Kidney capillary endothelial cell (primary cell): ENCODE results near the gene HNRNPH3.

Experiments used
- DNase-seq: peaks from one replicate; pipeline ENCODE4 v3.0.0-alpha.2; 2018; ENCODE audit warnings: low spot score

HNRNPH3 gene

DNA sequence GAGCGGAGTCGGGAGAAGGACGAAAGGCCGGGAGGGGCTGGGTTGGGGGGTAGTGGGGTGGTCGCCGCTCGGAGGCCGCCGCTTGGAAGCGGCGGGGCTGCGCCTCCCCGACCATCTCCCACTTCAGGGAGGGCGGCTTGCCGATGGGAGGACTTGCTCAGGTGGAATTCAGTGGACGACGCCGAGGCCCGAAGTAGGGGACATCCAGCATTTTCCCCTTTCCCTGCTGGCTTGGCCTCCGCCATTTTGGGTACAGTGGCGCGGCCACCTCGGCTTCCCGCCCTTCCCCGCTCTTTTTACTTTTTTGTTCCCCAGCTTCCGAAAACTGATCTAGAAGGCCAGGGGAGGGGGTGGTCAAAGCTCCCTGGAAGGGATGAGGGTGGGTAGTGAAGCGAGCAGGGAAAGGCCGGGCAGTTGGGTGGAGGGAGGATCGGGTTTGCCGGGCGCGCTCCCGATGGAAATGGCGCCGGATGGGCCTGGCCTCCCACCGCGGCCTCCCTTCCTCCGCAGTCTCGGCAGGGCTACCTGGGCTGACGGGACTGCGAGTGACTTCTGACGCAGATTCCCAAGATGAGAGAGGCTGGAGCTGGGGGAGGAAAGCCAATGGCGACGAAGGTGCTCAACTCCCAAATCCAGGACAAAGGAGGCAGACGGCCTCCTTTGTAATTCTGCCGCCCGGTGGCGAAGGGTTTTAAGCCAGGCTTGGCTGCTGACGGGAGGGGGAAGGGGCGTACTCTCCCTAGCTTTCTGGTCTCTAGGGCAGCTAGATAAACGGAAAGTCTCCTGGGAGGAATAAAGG lies 594 bp downstream of the HNRNPH3 start, which contains the start of gene PBLD:
Gene PBLD, minus strand, starts transcription at position 670 of the 799 bp plus-strand sequence. CDS start 26,084 bp downstream, outside the sequence.
- DNase-seq, result peak; percentile 50

GRCh38 chr10:68333058-68333395 lies 1.2 kb downstream of the HNRNPH3 start:
- no peak for DNase-seq

- DNase-seq, result no peak
Observed at GRCh38 chr10:68333440-68334431, 1.9 kb downstream of the HNRNPH3 start.

DNA sequence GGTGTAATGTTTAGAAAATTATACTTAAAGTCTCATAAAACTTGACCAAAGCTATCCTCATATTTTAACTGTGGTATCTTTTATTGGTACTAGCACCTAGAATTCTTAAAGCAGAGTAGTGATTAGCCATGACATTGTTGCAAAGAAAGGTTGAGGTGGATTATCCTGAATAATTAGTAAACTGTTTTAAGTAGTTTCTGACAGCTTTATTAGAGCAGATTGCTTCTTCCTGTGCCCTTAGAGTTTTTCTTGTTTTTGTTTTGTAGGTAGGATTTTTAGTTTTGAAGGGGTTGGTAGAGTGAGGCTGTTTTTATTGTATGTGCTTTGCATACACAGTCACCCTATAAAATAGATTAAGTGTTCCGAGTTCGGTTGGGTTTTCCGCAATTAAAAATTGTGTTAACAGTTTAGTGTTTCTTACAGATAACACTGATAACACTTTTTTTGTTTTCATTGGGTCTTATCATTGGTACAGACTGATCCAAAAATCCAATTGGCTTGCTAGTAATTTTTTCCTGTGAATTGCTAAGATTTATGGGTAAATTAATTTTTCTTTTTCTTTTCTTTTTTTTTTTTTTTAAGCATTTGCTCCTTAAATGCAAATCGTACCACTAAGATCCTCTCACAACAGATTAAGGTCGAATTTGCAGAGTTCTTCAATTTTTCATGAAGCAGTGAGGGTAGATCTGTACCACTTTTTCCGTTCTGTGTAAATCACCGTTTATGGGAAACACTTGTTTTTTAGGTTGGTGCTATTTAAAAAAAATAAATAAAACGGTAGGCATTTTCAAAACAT lies 3.0 kb downstream of the HNRNPH3 start:
- no peak for DNase-seq

DNA sequence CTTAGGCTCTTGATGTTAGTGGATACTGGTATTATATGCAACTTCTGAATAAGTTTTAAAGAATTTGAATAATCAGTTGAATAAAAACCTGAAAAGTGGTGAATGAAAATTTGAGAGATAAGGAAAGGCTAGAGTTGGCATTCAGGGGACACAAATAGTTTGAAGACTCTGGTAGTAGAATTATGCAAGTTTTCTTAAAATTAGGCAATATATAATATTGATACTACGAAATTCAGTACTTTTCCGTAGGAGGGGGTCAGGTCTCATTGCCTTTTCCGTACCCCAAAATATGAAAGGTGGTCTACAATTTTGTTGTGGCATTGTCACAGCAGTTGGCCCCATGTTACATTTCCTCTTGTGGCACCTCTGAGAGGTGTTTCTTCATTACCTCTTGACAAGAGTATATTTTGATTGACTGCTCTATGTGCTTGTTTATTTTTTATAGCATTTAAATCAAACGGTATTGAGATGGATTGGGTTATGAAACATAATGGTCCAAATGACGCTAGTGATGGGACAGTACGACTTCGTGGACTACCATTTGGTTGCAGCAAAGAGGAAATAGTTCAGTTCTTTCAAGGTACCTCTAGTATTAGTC lies 5.0 kb downstream of the HNRNPH3 start:
- no peak for DNase-seq

GRCh38 chr10:68340358-68341080 lies 8.7 kb downstream of the HNRNPH3 start:
- DNase-seq, result no peak

GRCh38 chr10:68342909-68343516 lies 11.1 kb downstream of the HNRNPH3 start:
- no peak for DNase-seq

- no peak for DNase-seq
Observed at GRCh38 chr10:68345621-68346020, 13.8 kb downstream of the HNRNPH3 start.

DNA sequence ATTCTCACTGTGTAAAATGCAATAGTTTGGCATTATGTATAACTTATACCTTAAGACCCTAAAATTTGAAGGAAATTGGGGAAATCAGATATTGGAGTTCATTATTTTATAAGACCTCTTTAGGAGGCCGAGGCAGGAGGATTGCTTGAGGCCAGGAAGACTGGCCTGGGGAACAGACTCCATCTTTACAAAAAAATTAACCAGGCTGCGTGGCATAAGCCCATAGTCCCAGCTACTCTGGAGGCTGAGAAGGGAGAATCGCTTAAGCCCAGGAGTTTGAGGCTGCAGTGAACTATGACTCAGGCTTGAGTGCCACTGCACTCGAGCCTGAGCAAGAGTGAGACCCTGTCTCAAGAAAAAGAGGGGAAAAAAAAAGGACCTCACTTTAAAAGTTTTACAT lies 14.9 kb downstream of the HNRNPH3 start:
- DNase-seq, result no peak

DNA sequence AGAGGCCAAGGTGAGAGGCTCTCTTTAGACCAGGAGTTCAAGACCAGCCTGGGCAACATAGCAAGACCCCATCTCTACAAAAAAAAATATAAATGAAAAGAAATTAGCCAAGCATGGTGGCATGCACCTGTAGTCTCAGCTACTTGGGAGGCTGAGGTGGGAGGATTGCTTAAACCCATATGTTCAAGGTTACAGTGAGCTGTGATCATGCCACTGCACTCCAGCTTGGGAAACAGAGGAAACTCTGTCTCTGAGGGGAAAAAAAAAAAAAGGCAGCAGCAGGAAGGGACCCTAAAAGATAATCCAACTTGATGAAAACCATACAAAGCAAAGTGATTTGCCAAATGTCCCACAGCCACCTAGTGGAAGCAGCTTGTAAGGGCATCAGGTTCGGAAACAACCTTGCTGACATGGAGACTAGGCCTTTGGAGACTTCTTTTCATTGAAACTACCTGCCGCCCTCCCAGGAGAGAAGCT lies 16.4 kb downstream of the HNRNPH3 start:
- DNase-seq, result no peak

DNA sequence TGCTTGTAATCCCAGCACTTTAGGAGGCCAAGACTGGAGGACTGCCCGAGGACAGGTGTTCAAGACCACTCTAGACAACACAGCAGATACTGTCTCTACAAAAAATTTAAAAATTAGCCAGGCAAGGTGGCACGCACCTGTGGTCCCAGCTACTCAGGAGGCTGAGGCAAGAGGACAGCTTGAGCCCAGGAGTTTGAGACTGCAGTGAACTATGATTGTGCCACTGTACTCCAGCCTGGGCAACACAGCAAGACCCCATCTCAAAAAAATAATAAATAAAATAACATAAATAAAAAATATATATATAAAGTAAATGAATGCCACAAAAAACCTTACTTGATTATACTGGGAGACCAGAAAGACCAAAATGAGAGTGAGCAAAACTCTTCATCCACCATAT lies 21.7 kb downstream of the HNRNPH3 start:
- DNase-seq, result no peak

DNA sequence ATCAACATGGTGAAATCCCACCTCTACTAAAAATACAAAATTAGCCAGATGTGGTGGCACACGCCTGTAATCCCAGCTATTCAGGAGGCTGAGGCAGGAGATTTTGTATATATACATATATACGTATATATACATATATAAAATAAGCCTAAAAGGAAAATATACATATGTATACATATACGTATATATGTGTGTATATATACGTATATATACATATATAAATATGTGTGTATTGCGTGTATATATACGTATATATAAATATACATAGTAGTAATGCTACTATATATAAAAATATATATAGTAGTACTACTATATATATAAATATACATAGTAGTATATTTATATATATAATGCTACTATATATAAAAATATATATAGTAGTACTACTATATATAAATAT lies 27.3 kb downstream of the HNRNPH3 start:
- DNase-seq, result no peak

GRCh38 chr10:68362590-68362989 lies 30.7 kb downstream of the HNRNPH3 start:
- no peak for DNase-seq

GRCh38 chr10:68364101-68364886 lies 32.4 kb downstream of the HNRNPH3 start:
- DNase-seq, result no peak

GRCh38 chr10:68365611-68366010 lies 33.7 kb downstream of the HNRNPH3 start:
- DNase-seq, result no peak

GRCh38 chr10:68366600-68366999 lies 34.7 kb downstream of the HNRNPH3 start:
- DNase-seq, result no peak

DNA sequence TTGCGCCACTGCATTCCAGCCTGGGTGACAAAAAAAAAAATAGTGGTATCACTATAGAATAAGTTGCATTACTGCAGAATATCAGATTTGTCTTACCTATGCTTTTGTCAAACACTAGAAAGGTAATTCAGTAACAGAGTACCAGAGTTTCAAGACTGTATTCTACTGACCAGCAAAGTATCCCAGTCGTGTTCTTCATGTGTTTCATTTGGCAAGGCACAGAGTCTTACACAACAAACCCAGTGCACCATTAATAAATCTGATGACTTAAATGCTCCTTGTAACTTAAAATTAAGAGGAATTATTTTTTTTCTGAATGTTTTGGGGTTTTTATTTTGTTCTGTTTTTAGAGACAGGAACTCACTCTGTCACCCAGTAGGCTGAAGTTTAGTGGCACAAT lies 35.3 kb downstream of the HNRNPH3 start:
- DNase-seq, result no peak

DNA sequence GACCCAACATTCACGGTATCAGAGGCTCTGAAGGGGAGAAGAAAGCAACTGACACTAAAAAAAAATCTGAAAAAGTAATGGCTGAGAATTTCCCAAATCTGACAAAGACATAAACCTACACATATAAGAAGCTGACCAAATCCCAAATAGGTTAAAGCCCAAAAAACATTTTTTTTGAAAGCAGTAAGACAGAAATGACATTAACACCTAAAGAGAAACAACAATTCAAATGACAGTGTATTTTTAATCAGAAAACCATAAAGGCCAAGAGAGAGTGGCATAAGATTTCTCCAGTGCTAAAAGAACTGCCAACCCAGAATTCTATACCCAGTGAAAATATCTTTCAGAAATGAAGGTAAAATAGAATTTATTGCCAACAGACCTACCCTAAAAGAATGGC lies 39.7 kb downstream of the HNRNPH3 start:
- no peak for DNase-seq

GRCh38 chr10:68385740-68386139 lies 53.9 kb downstream of the HNRNPH3 start:
- DNase-seq, result no peak
